ENCODE measurements around the gene TRAPPC6A.
"Not testable (repeated sequence)": the region's sequence is repeated elsewhere in the genome, so short reads cannot be mapped to it uniquely, and the experiment has no call there.

TRAPPC6A gene

GRCh38 chr19:45119582-45119981 is 58.5 kb downstream of the TRAPPC6A start:
- DNase-seq (ENCODE audit: insufficient read length) = no peak
- no peak for FAIRE-seq
- TF ChIP-seq TAF1 (IDR thresholded peaks at IDR 0.05; ENCODE audit: borderline replicate concordance, low read depth, low read length) (no peak), POLR2AphosphoS5 (IDR thresholded peaks at IDR 0.05; ENCODE audit: low read depth, low read length) (no peak), POLR2A (IDR thresholded peaks at IDR 0.05; ENCODE audit: low read depth, low read length) (no peak)

GRCh38 chr19:45118591-45119355 is 59.3 kb downstream of the TRAPPC6A start:
- not testable (repeated sequence) for DNase-seq (ENCODE audit: insufficient read length)
- FAIRE-seq = peak; percentile 84

DNA sequence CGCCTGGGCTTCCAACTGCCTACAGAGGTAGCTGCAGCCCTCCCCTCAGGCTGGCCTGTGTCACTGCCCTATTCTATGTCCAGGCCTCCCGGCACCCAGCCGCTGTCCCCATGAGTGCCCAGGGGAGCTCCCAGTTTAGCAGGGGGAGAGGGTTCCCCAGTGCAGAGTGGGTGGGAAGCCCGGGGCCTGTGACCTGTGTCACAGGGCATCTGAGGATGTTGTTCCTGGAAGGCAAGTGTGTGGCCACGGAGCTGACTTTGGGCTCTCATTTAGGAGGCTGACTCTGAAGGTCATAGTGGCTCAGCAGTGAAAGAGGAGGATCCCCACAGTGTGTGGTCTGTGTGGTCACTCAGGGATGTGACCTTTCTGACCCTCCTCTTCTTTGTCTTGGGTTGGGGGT is 59.9 kb downstream of the TRAPPC6A start:
- DNase-seq (ENCODE audit: insufficient read length) = no peak
- FAIRE-seq = peak; percentile 44

DNA sequence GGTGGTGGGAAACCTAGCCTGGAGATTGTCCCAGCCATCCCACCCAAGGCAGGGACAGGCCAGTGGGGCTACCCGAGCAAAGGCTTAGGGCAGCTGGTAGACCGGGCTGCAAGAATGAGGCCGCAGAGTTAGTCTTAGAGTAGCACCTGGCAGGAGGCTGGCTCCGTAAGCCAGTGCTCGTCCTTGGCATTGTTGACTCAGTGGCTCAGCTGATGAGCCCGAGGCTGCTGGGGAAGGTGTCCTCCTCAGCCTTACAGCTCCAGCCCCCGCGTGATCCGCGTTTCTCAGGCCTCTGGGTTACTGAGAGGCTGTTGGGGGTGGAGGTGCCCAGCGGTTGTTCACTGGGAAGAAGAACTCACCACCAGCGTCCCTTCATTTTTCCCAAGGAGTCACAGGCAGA is 60.4 kb downstream of the TRAPPC6A start:
- TF ChIP-seq POLR2A (IDR thresholded peaks at IDR 0.05; ENCODE audit: low read depth, low read length) (no peak), POLR2AphosphoS5 (IDR thresholded peaks at IDR 0.05; ENCODE audit: low read depth, low read length) (no peak), TAF1 (IDR thresholded peaks at IDR 0.05; ENCODE audit: borderline replicate concordance, low read depth, low read length) (no peak)
- DNase-seq (ENCODE audit: insufficient read length) (no peak), FAIRE-seq (peak; percentile 24)

More for the DNA sequence above, 59.9 kb downstream of the TRAPPC6A start:
- TF ChIP-seq POLR2A (IDR thresholded peaks at IDR 0.05; ENCODE audit: low read depth, low read length) = no peak
- no peak for TF ChIP-seq TAF1 (IDR thresholded peaks at IDR 0.05; ENCODE audit: borderline replicate concordance, low read depth, low read length)
- TF ChIP-seq POLR2AphosphoS5 (IDR thresholded peaks at IDR 0.05; ENCODE audit: low read depth, low read length) = no peak

GRCh38 chr19:45117167-45117594 is 60.9 kb downstream of the TRAPPC6A start:
- TF ChIP-seq POLR2A (IDR thresholded peaks at IDR 0.05; ENCODE audit: low read depth, low read length) (no peak), TAF1 (IDR thresholded peaks at IDR 0.05; ENCODE audit: borderline replicate concordance, low read depth, low read length) (no peak), POLR2AphosphoS5 (IDR thresholded peaks at IDR 0.05; ENCODE audit: low read depth, low read length) (no peak)
- peak; percentile 80 for FAIRE-seq
- DNase-seq (ENCODE audit: insufficient read length) = peak; percentile 75

DNA sequence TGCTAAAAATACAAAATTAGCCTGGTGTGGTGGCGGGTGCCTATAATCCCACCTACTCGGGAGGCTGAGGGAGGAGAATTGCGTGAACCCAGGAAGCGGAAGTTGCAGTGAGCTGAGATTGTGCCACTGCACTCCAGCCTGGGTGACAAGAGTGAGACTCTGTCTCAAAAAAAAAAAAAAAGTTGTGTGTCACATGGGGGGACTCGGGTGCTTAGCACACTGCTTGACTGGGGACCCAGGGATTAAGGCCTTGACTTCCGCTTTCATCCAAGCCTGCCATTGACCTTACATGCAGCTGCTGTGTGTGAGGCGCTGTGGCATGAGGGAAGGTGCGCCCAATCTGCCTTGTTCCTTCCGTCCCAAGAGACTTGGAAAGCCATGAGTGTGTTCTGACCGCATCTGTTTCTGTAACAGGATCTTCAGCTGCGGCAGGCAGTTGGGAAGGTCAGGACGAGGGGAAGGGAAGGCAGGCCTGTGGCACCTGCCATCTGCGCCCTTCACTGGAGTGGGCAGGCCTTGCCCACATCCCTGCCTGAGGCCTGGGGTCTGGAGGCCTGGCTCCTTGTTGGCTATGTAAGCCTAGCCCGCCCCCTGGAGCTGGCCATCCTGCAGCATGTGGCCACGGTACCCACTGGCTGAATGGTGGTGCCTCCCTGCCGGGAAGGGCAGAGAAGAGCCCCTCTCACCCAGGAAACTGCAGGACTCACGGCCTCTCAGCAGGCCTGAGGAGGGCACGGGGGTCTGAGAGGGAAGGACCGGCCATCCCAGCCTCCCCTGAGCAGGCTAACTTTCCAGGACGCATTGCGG is 62.0 kb downstream of the TRAPPC6A start:
- FAIRE-seq (peak; percentile 48), DNase-seq (ENCODE audit: insufficient read length) (no peak)
- no peak for TF ChIP-seq TAF1 (IDR thresholded peaks at IDR 0.05; ENCODE audit: borderline replicate concordance, low read depth, low read length)
- no peak for TF ChIP-seq POLR2A (IDR thresholded peaks at IDR 0.05; ENCODE audit: low read depth, low read length)
- no peak for TF ChIP-seq POLR2AphosphoS5 (IDR thresholded peaks at IDR 0.05; ENCODE audit: low read depth, low read length)

GRCh38 chr19:45114116-45114515 is 63.9 kb downstream of the TRAPPC6A start:
- no peak for DNase-seq (ENCODE audit: insufficient read length)
- no peak for FAIRE-seq
- TF ChIP-seq POLR2AphosphoS5 (IDR thresholded peaks at IDR 0.05; ENCODE audit: low read depth, low read length) (no peak), TAF1 (IDR thresholded peaks at IDR 0.05; ENCODE audit: borderline replicate concordance, low read depth, low read length) (no peak), POLR2A (IDR thresholded peaks at IDR 0.05; ENCODE audit: low read depth, low read length) (no peak)

DNA sequence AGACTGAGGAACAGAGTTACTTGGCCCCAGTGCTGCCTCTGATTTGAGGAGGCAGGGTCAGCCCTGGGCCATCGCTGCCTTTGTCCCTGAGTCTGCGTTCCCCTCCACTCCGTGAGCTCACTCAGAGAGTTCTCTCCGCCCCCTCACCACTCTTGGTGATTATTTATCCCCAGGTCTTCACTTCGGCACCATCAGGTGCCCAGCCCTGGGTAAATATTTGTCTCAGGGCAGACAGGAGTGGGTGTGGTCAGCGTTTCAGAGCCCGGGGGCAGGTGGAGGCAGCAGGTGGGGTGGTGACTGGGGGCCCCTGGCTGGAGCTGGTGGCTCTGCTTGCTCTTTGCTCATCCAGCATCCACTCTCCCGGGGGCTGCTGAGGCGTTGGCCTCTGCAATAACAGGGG is 64.4 kb downstream of the TRAPPC6A start:
- TF ChIP-seq POLR2A (IDR thresholded peaks at IDR 0.05; ENCODE audit: low read depth, low read length) (no peak), TAF1 (IDR thresholded peaks at IDR 0.05; ENCODE audit: borderline replicate concordance, low read depth, low read length) (no peak), POLR2AphosphoS5 (IDR thresholded peaks at IDR 0.05; ENCODE audit: low read depth, low read length) (no peak)
- no peak for DNase-seq (ENCODE audit: insufficient read length)
- FAIRE-seq = no peak

All from GM12892 (cell line).